Sigmoid colon (tissue), 7 donors: ENCODE measurements around the gene TMUB1. TPM values are rescaled to one million over a fixed set of nuclear protein-coding genes. Genes with fewer than 3 reads are reported as not detected.

ENCODE experiments used
- DNase-seq: peaks from one replicate; pipeline ENCODE4 v3.0.0-alpha.2; 2019
- H3K27ac ChIP-seq, 4 donors: fragments of 200-600 bp; sonication (generic); one replicate each; pipeline ENCODE4 v1.5.1; 2016 to 2019; ENCODE audit warnings: mild to moderate bottlenecking in 1 of 4
- H3K27me3 ChIP-seq, 3 donors: fragments of 200-600 bp; sonication (generic); one replicate each; pipeline ENCODE4 v1.5.1; 2019; ENCODE audit warnings: mild to moderate bottlenecking in 1 of 3
- H3K36me3 ChIP-seq, 4 donors: fragments of 200-600 bp; sonication (generic); one replicate each; pipeline ENCODE4 v1.5.1; 2016 to 2019
- H3K4me1 ChIP-seq, 4 donors: fragments of 200-600 bp; sonication (generic); one replicate each; pipeline ENCODE4 v1.5.1; 2017 to 2019
- H3K4me3 ChIP-seq, 4 donors: fragments of 200-600 bp; sonication (generic); one replicate each; pipeline ENCODE4 v1.5.1; 2017 to 2019; ENCODE audit warnings: mild to moderate bottlenecking in 2 of 4, moderate library complexity in 1 of 4
- H3K9me3 ChIP-seq, 4 donors: fragments of 200-600 bp in 3 of 4; sonication (generic) in 3 of 4; one replicate each; pipeline versions ENCODE4 v1.5.1 to v1.6.1; 2013 to 2019
- CTCF ChIP-seq, 4 experiments: fragments of 450-650 bp in 3 of 4; fragments of 200-600 bp in 1 of 4; IDR thresholded peaks; one replicate each; pipeline ENCODE4 v1.5.1; 2016 to 2019; ENCODE audit warnings: antibody characterized with exemption in 4 of 4, mild to moderate bottlenecking in 3 of 4, moderate library complexity in 2 of 4
- EP300 ChIP-seq, 4 donors: sonication (generic); formaldehyde crosslinking; IDR thresholded peaks; one replicate each; pipeline ENCODE4 v1.6.1; 2017; ENCODE audit warnings: antibody characterized with exemption in 4 of 4
- POLR2A ChIP-seq, 2 donors: fragments of 450-650 bp; IDR thresholded peaks; one replicate each; pipeline ENCODE4 v1.6.1; 2016; ENCODE audit warnings: antibody characterized with exemption in 2 of 2, mild to moderate bottlenecking in 2 of 2, moderate library complexity in 2 of 2
- POLR2AphosphoS5 ChIP-seq, 4 donors: sonication (generic); formaldehyde crosslinking; IDR thresholded peaks; one replicate each; pipeline ENCODE4 v1.6.1; 2017; ENCODE audit warnings: antibody characterized with exemption in 4 of 4
- WGBS, 2 donors: extraction: QIAGEN DNeasy Blood & Tissue Kit; methylation state at CpG; one replicate each; pipeline ENCODE4 v1.1.7; 2013; 5-methylcytosine and 5-hydroxymethylcytosine counted together
- intact Hi-C: fragments of 100-400 bp; cut with DNase I; formaldehyde crosslinking; loops from one replicate; pipeline ENCODE4 v1.15.1; 2023
- polyA plus RNA-seq, 3 donors: library from polyadenylated mRNA; stranded (reverse); fragments of 200-250 nt; gene quantifications; one replicate each; pipeline ENCODE4 v1.2.3, GENCODE V29; 2013
- total RNA-seq, 4 donors: library from RNA; depleted of rRNA; stranded (reverse); fragments of >200 nt; gene quantifications; one replicate each; pipeline ENCODE4 v1.1.0, GENCODE V29; 2016
- donor health status: healthy with polysubstance abuse.
- donor health status: Bipolar disorder and iron deficiency.
- donor health status: healthy.

Gene TMUB1
- total and polyA plus RNA-seq, 7 donors: 33.4 to 74.6 (median 45.0) TPM

DNA sequence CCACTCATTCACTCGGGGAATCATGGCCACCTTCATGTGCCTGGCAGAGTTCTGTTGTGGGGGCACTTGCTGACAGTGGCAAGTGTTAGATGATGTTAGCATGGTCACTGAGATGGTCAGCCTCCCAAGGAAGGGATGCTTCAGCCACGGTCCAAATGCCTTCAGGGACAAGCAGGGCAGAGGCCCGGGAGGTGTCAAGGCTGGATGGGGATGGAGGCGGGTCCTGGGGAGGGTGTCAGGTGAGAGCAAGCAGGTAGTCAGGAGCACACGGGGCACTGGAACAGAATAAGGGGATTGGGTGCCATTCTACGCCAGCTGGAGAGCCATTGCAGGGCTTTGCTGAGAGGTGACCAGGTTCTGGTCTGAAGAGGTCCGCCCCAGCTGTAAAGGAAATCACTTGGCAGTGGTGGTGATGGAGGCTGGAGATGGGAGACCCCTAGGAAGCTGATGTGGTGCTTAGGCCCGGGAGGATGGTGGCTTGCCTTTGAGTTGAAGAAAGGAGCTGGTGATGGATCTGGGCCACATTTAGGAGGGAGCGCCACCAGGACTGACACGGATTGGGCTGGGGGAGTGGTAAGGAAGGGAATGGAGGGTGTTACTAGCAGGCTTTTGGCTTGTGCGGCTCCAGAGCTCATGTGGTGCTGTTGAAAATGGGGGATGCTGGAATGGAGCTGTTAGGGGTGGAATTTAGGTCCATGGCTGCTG, 27.1 kb upstream of the TMUB1 start:
- peaks cover 0 to 46% (median 44%) of the 10 kb centered on the region in 4 donors for H3K4me1 ChIP-seq
- H3K27me3 ChIP-seq: no peaks in the 10 kb centered on the region
- WGBS, 2 donors: 79 to 81% methylated on average over 11 of the region's 11 CpGs
- no peak for TF ChIP-seq POLR2A (IDR thresholded peaks at IDR 0.05)
- TF ChIP-seq CTCF (IDR thresholded peaks at IDR 0.05): no peak
- TF ChIP-seq EP300 (IDR thresholded peaks at IDR 0.05): no peak
- TF ChIP-seq POLR2AphosphoS5 (IDR thresholded peaks at IDR 0.05): no peak
- intact Hi-C loops: loop anchor here (2.0 kb wide), 2 partner anchors 52 to 82 kb away; partner anchors contain the start of genes ABCB8 and SLC4A2
- H3K9me3 ChIP-seq: no peaks in the 10 kb centered on the region
- peaks cover 0 to 4% (median 0%) of the 10 kb centered on the region in 4 donors for H3K36me3 ChIP-seq
- no peak for DNase-seq
- H3K27ac ChIP-seq: peak overlapping the region in 3 of 4 donors; percentile 37 to 70 (median 51)
- no peak overlapping the region for H3K4me3 ChIP-seq

- Histone ChIP-seq H3K9me3 (no peaks in the 10 kb centered on the region), H3K4me1 (peaks cover 0 to 54% (median 45%) of the 10 kb centered on the region in 4 donors), H3K36me3 (peaks cover 0 to 8% (median 0%) of the 10 kb centered on the region in 4 donors), H3K4me3 (no peak overlapping the region), H3K27ac (peak overlapping the region; percentile 9 to 70 (median 44)), H3K27me3 (no peaks in the 10 kb centered on the region)
- peak; percentile 84 for DNase-seq
- WGBS, 2 donors: 58 to 73% methylated on average over 15 of the region's 15 CpGs
- intact Hi-C loops: loop anchor here (2.0 kb wide), 2 partner anchors 51 to 81 kb away; partner anchors contain the start of genes ABCB8 and SLC4A2
- TF ChIP-seq EP300 (IDR thresholded peaks at IDR 0.05) (no peak), CTCF (IDR thresholded peaks at IDR 0.05) (no peak), POLR2AphosphoS5 (IDR thresholded peaks at IDR 0.05) (no peak), POLR2A (IDR thresholded peaks at IDR 0.05) (no peak)
Measured at GRCh38 chr7:151109094-151110048, 26.1 kb upstream of the TMUB1 start.

DNA sequence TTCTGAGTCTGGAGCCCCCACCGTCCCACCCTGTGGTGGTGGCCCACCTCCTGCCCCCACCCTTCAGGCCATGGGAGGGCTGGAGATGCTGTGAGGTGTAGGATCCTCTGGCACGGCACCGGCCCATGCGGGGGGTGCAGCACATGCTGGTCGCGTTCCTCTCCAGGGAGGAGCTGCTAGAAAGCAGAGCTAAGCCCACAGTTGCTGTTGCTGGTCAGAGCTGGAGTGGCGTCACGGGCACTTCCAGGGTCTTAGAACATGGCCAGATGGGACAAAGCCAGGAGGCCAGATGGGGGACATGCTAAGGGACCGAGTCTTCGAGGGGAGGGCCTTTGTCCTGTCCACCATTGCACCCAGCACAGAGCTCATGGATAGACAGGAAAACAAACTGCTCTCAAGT, 24.6 kb upstream of the TMUB1 start:
- Histone ChIP-seq H3K9me3 (no peaks in the 10 kb centered on the region), H3K27me3 (no peaks in the 10 kb centered on the region), H3K27ac (no peak overlapping the region), H3K36me3 (peaks cover 0 to 8% (median 0%) of the 10 kb centered on the region in 4 donors), H3K4me3 (no peak overlapping the region), H3K4me1 (peaks cover 0 to 40% (median 31%) of the 10 kb centered on the region in 4 donors)
- 92 to 95% methylated on average over 10 of the region's 10 CpGs for WGBS, 2 donors
- no peak for DNase-seq
- intact Hi-C loops: no loop called here
- no peak for TF ChIP-seq EP300 (IDR thresholded peaks at IDR 0.05)
- no peak for TF ChIP-seq POLR2AphosphoS5 (IDR thresholded peaks at IDR 0.05)
- TF ChIP-seq POLR2A (IDR thresholded peaks at IDR 0.05): no peak

GRCh38 chr7:151104411-151105235, 21.3 kb upstream of the TMUB1 start:
- TF ChIP-seq POLR2AphosphoS5 (IDR thresholded peaks at IDR 0.05): no peak
- TF ChIP-seq CTCF (IDR thresholded peaks at IDR 0.05): no peak
- TF ChIP-seq POLR2A (IDR thresholded peaks at IDR 0.05): no peak

More at GRCh38 chr7:151104411-151105235, 21.3 kb upstream of the TMUB1 start:
- Histone ChIP-seq H3K27me3 (no peaks in the 10 kb centered on the region), H3K27ac (no peak overlapping the region), H3K9me3 (no peaks in the 10 kb centered on the region), H3K4me3 (no peak overlapping the region), H3K4me1 (peaks cover 0 to 38% (median 33%) of the 10 kb centered on the region in 4 donors), H3K36me3 (peaks cover 0 to 8% (median 0%) of the 10 kb centered on the region in 4 donors)
- no peak for DNase-seq
- WGBS, 2 donors: 75 to 88% methylated on average over 23 of the region's 23 CpGs
- intact Hi-C loops: no loop called here
